ENCODE measurements around the gene ACE. TPM values are rescaled to one million over a fixed set of nuclear protein-coding genes. Genes with fewer than 3 reads are reported as not detected.

The ACE gene
- total and polyA plus RNA-seq, 2 donors from 2014 or later = 4.3 to 12.9 TPM

- Histone ChIP-seq H3K27me3 (ENCODE audit: control insufficient read depth, insufficient read depth, low read length) (no peaks in the 10 kb centered on the region), H3K9me3 (ENCODE audit: control insufficient read depth in 2 of 3, insufficient read depth in 1 of 3, low read length in 3 of 3) (no peaks in the 10 kb centered on the region), H3K4me3 (ENCODE audit: low read length in 3 of 3) (no peak overlapping the region), H3K4me1 (ENCODE audit: control insufficient read depth in 2 of 3, insufficient read depth in 2 of 3, low read depth in 1 of 3, low read length in 3 of 3) (peaks cover 0 to 3% (median 0%) of the 10 kb centered on the region in 3 donors), H3K9ac (ENCODE audit: low read length in 3 of 3) (no peak overlapping the region), H3K36me3 (ENCODE audit: control insufficient read depth in 2 of 3, insufficient read depth in 3 of 3, low read length in 3 of 3) (no peaks in the 10 kb centered on the region), H3K27ac (ENCODE audit: low read depth in 2 of 2, low read length in 2 of 2) (no peak overlapping the region)
- no peak for FAIRE-seq
- DNase-seq = no peak
- TF ChIP-seq CTCF (IDR thresholded peaks at IDR 0.05; ENCODE audit: borderline replicate concordance, extremely low read depth, insufficient read depth) = no peak
- intact Hi-C loops (cut with DNase I) = no loop called here
Measured at GRCh38 chr17:63511331-63511730, 34.5 kb downstream of the ACE start.

DNA sequence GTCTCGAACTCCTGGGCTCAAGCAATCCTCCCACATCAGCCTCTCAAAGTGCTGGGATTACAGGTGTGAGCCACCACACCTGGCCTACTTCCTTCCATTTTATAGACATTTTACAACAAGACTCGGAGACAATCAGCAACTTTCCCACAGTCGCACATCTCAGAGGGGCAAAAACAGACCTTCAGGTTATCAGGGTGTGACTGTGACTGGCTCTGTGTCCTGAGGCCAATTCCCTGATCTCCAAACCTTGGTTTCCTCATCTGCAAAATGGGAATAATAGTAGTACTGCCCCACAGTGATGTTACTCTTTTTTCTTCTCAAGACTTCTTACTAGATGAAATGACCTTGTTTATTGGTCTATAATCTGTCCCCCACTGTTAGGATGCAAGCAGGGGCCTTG, 35.5 kb downstream of the ACE start:
- DNase-seq = no peak
- intact Hi-C loops (cut with DNase I) = no loop called here
- no peaks in the 10 kb centered on the region for H3K27me3 ChIP-seq (ENCODE audit: control insufficient read depth, insufficient read depth, low read length)
- no peaks in the 10 kb centered on the region for H3K36me3 ChIP-seq (ENCODE audit: control insufficient read depth in 2 of 3, insufficient read depth in 3 of 3, low read length in 3 of 3)
- peak overlapping the region; percentile 3 to 48 for H3K27ac ChIP-seq (ENCODE audit: low read depth in 2 of 2, low read length in 2 of 2)
- H3K4me1 ChIP-seq (ENCODE audit: control insufficient read depth in 2 of 3, insufficient read depth in 2 of 3, low read depth in 1 of 3, low read length in 3 of 3) = peaks cover 0 to 9% (median 0%) of the 10 kb centered on the region in 3 donors
- no peak overlapping the region for H3K4me3 ChIP-seq (ENCODE audit: low read length in 3 of 3)
- no peak for TF ChIP-seq CTCF (IDR thresholded peaks at IDR 0.05; ENCODE audit: borderline replicate concordance, extremely low read depth, insufficient read depth)
- no peak overlapping the region for H3K9ac ChIP-seq (ENCODE audit: low read length in 3 of 3)
- FAIRE-seq = no peak
- H3K9me3 ChIP-seq (ENCODE audit: control insufficient read depth in 2 of 3, insufficient read depth in 1 of 3, low read length in 3 of 3) = no peaks in the 10 kb centered on the region

DNA sequence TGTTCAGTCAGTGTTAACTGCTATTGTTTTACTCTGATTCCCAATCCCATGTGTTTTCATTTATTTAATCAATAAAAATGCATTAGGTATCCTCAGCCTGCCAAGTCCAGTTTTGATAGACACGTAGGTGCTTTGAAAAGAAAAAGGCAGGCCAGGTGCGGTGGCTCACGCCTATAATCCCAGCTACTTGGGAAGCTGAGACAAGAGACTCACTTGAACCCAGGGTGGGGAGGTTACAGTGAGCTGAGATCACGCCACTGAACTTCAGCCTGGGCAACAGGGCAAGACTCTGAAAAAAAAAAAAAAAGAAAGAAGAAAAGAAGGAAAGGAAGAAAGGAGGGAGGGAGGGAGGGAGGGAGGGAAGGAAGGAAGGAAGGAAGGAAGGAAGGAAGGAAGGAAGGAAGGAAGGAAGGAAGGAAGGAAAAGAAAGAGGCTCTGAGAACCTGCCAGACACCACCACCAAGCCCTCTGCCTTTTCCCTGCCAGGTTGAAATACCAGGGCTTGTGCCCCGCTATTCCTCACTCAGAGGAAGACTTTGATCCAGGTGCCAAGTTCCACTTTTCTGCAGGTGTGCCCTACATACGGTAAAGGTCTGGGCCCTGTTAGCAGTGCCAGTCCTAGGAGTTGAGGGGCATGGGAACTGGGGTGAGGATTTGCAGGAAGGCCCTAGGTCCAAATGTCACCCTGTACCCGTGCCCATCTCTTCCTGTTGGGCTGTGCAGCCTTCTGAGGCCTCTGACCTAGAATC, 36.2 kb downstream of the ACE start:
- FAIRE-seq (no peak), DNase-seq (no peak)
- no peaks in the 10 kb centered on the region for H3K36me3 ChIP-seq (ENCODE audit: control insufficient read depth in 2 of 3, insufficient read depth in 3 of 3, low read length in 3 of 3)
- H3K9me3 ChIP-seq (ENCODE audit: control insufficient read depth in 2 of 3, insufficient read depth in 1 of 3, low read length in 3 of 3) = no peaks in the 10 kb centered on the region
- no peak overlapping the region for H3K4me3 ChIP-seq (ENCODE audit: low read length in 3 of 3)
- no peak for TF ChIP-seq CTCF (IDR thresholded peaks at IDR 0.05; ENCODE audit: borderline replicate concordance, extremely low read depth, insufficient read depth)
- H3K4me1 ChIP-seq (ENCODE audit: control insufficient read depth in 2 of 3, insufficient read depth in 2 of 3, low read depth in 1 of 3, low read length in 3 of 3) = peaks cover 0 to 15% (median 0%) of the 10 kb centered on the region in 3 donors
- intact Hi-C loops (cut with DNase I) = no loop called here
- H3K9ac ChIP-seq (ENCODE audit: low read length in 3 of 3) = no peak overlapping the region
- peak overlapping the region; percentile 48 to 69 for H3K27ac ChIP-seq (ENCODE audit: low read depth in 2 of 2, low read length in 2 of 2)
- H3K27me3 ChIP-seq (ENCODE audit: control insufficient read depth, insufficient read depth, low read length) = no peaks in the 10 kb centered on the region

Data from kidney (tissue), 14 donors.